H1 (cell line): Measurements from ENCODE around the gene KIF26B. TPM values are rescaled to one million over a fixed set of nuclear protein-coding genes. Genes with fewer than 3 reads are reported as not detected.

Experiments used
- CTCF ChIA-PET: fragments of 300-600 bp; sonication (Branson Sonifier 250); formaldehyde crosslinking; loops from one replicate; lab custom pipeline; 2021; ENCODE audit not compliant: partially characterized antibody; lab: Charles Lee
- POLR2A ChIA-PET: fragments of 300-600 bp; sonication (Branson Sonifier 250); formaldehyde crosslinking; loops from one replicate; lab custom pipeline; 2021; ENCODE audit warnings: inconsistent platforms; ENCODE audit not compliant: partially characterized antibody; lab: Charles Lee
- DNase-seq, 2 experiments: peaks; one replicate each; pipeline versions ENCODE4 v3.0.0 to v3.0.0-alpha.2; 2010 to 2022; ENCODE audit warnings: low spot score in 2 of 2, low read depth in 1 of 2, mixed read lengths in 1 of 2
- FAIRE-seq: peaks from 2 replicates; lab custom pipeline; 2011; peaks lifted over from hg19 to GRCh38; lab: Jason Lieb, UNC
- H2AFZ ChIP-seq: 2 replicates; pipeline ENCODE4 v1.8.1; 2012; ENCODE audit warnings: low read length, inconsistent platforms
- H2AK5ac ChIP-seq: 2 replicates; pipeline ENCODE4 v1.6.1; 2013; ENCODE audit warnings: low read depth, low read length
- H2BK120ac ChIP-seq: replicated peaks from 2 replicates; pipeline ENCODE3; 2013; ENCODE audit warnings: low read depth, low read length, inconsistent platforms
- H2BK12ac ChIP-seq: 2 replicates; pipeline ENCODE4 v1.6.1; 2013; ENCODE audit warnings: low read depth, low read length
- H2BK15ac ChIP-seq: 2 replicates; pipeline ENCODE4 v1.6.1; 2013; ENCODE audit warnings: low read length
- H2BK20ac ChIP-seq: 2 replicates; pipeline ENCODE4 v1.6.1; 2013; ENCODE audit warnings: low read length
- H2BK5ac ChIP-seq: 2 replicates; pipeline ENCODE4 v1.6.1; 2013; ENCODE audit warnings: low read depth, low read length
- H3K14ac ChIP-seq: 2 replicates; pipeline ENCODE4 v1.6.1; 2013; ENCODE audit warnings: inconsistent platforms; ENCODE audit not compliant: insufficient read length
- H3K18ac ChIP-seq: 2 replicates; pipeline ENCODE4 v1.6.1; 2013; ENCODE audit warnings: low read length; ENCODE audit errors: extremely low read depth
- H3K23ac ChIP-seq: 2 replicates; pipeline ENCODE4 v1.6.1; 2013; ENCODE audit warnings: inconsistent platforms; ENCODE audit not compliant: insufficient read length
- H3K23me2 ChIP-seq: 2 replicates; pipeline ENCODE4 v1.6.1; 2013; ENCODE audit warnings: low read depth, low read length
- H3K27ac ChIP-seq: 2 replicates; pipeline ENCODE4 v1.6.1; 2011; ENCODE audit warnings: low read depth, low read length, inconsistent platforms
- H3K27me3 ChIP-seq, 4 experiments: replicated peaks in 1 of 4; 1 replicate in 1 of 4; 2 replicates in 3 of 4; pipeline versions ENCODE4 v1.6.1 to v1.8.1; 2011 to 2013; ENCODE audit warnings: low read length in 3 of 4, mild to moderate bottlenecking in 3 of 4, inconsistent platforms in 2 of 4, mixed read lengths in 2 of 4, moderate library complexity in 1 of 4; ENCODE audit not compliant: control insufficient read depth in 3 of 4, insufficient read depth in 3 of 4; ENCODE audit errors: extremely low read depth in 1 of 4
- H3K36me3 ChIP-seq, 4 experiments: 2 replicates each; pipeline versions ENCODE4 v1.6.1 to v1.8.1; 2011 to 2013; ENCODE audit warnings: mild to moderate bottlenecking in 4 of 4, low read length in 3 of 4, moderate library complexity in 2 of 4, control low read depth in 1 of 4, inconsistent platforms in 1 of 4; ENCODE audit not compliant: insufficient read depth in 4 of 4, control insufficient read depth in 2 of 4
- H3K4ac ChIP-seq: replicated peaks from 2 replicates; pipeline ENCODE3; 2013; ENCODE audit warnings: low read length, low read depth, mixed read lengths, inconsistent platforms; ENCODE audit not compliant: insufficient read length
- H3K4me1 ChIP-seq, 4 experiments: replicated peaks in 1 of 4; 1 replicate in 1 of 4; 2 replicates in 3 of 4; pipeline versions ENCODE4 v1.6.1 to v1.8.1; 2011 to 2013; ENCODE audit warnings: low read length in 3 of 4, inconsistent platforms in 2 of 4, mixed read lengths in 1 of 4; ENCODE audit not compliant: insufficient read depth in 4 of 4, control insufficient read depth in 3 of 4
- H3K4me2 ChIP-seq, 2 experiments: 2 replicates each; pipeline versions ENCODE4 v1.6.1 to v1.8.1; 2011 to 2013; ENCODE audit warnings: low read depth in 2 of 2, low read length in 2 of 2, control low read depth in 1 of 2, inconsistent platforms in 1 of 2, mild to moderate bottlenecking in 1 of 2; ENCODE audit not compliant: insufficient read depth in 1 of 2
- H3K4me3 ChIP-seq, 4 experiments: fragments of 200-600, 300-600 bp in 1 of 4; sonication (generic), shearing (Covaris generic), sonication (Bioruptor Twin) in 1 of 4; 2 replicates each; pipeline versions ENCODE4 v1.5.1 to v1.8.1; 2011 to 2016; ENCODE audit warnings: low read length in 4 of 4, low read depth in 3 of 4, control low read depth in 2 of 4, inconsistent platforms in 2 of 4, mild to moderate bottlenecking in 2 of 4, mixed read lengths in 1 of 4, moderate library complexity in 1 of 4; ENCODE audit not compliant: insufficient read depth in 2 of 4; ENCODE audit errors: extremely low read depth in 1 of 4
- H3K56ac ChIP-seq: replicated peaks from 2 replicates; pipeline ENCODE3; 2013; ENCODE audit warnings: low read depth, mild to moderate bottlenecking, mixed read lengths, low read length, inconsistent platforms; ENCODE audit not compliant: insufficient read length
- H3K79me1 ChIP-seq: 2 replicates; pipeline ENCODE4 v1.6.1; 2013; ENCODE audit warnings: low read depth, low read length, control low read depth
- H3K79me2 ChIP-seq, 2 experiments: 2 replicates each; pipeline versions ENCODE4 v1.6.1 to v1.8.1; 2012 to 2013; ENCODE audit warnings: low read length in 2 of 2, mild to moderate bottlenecking in 2 of 2, inconsistent platforms in 1 of 2; ENCODE audit not compliant: insufficient read depth in 2 of 2, control insufficient read depth in 1 of 2
- H3K9ac ChIP-seq, 4 experiments: replicated peaks in 1 of 4; 1 replicate in 1 of 4; 2 replicates in 3 of 4; pipeline versions ENCODE4 v1.6.1 to v1.8.1; 2011 to 2013; ENCODE audit warnings: low read depth in 3 of 4, low read length in 3 of 4, control low read depth in 2 of 4, mild to moderate bottlenecking in 2 of 4, moderate library complexity in 2 of 4, inconsistent platforms in 1 of 4; ENCODE audit errors: extremely low read depth in 1 of 4
- H3K9me3 ChIP-seq, 2 experiments: 2 replicates each; pipeline versions ENCODE4 v1.6.1 to v1.8.1; 2012 to 2013; ENCODE audit warnings: mild to moderate bottlenecking in 2 of 2, moderate library complexity in 2 of 2, control low read depth in 1 of 2, inconsistent platforms in 1 of 2, low read depth in 1 of 2, low read length in 1 of 2, mixed read lengths in 1 of 2; ENCODE audit not compliant: insufficient read depth in 2 of 2
- H4K20me1 ChIP-seq, 2 experiments: replicated peaks in 1 of 2; 2 replicates each; pipeline versions ENCODE3 to v1.8.1; 2011 to 2013; ENCODE audit warnings: inconsistent platforms in 2 of 2, low read length in 2 of 2, mild to moderate bottlenecking in 1 of 2; ENCODE audit not compliant: insufficient read depth in 2 of 2, control insufficient read depth in 1 of 2
- H4K5ac ChIP-seq: 2 replicates; pipeline ENCODE4 v1.6.1; 2013; ENCODE audit warnings: low read length, low read depth, mixed read lengths, inconsistent platforms; ENCODE audit not compliant: insufficient read length
- H4K8ac ChIP-seq: 2 replicates; pipeline ENCODE4 v1.8.0; 2013; ENCODE audit warnings: mild to moderate bottlenecking, moderate library complexity, low read length, inconsistent platforms; ENCODE audit not compliant: insufficient read depth; ENCODE audit errors: extremely low read depth
- H4K91ac ChIP-seq: replicated peaks from 2 replicates; pipeline ENCODE3; 2013; ENCODE audit warnings: low read length, mixed read lengths, inconsistent platforms; ENCODE audit not compliant: insufficient read length
- CBX8 ChIP-seq: fragments of 300-800, 300-1000 bp; sonication (generic); IDR thresholded peaks from 2 replicates; pipeline ENCODE4 v1.7.1; 2016; ENCODE audit warnings: low read depth, low read length, borderline replicate concordance
- EP300 ChIP-seq, 2 experiments: IDR thresholded peaks; 1 replicate in 1 of 2; 2 replicates in 1 of 2; pipeline ENCODE4 v1.6.1; 2011 to 2012; ENCODE audit warnings: low read depth in 2 of 2, low read length in 2 of 2, mild to moderate bottlenecking in 2 of 2, borderline replicate concordance in 1 of 2, inconsistent platforms in 1 of 2, moderate library complexity in 1 of 2
- MAX ChIP-seq: IDR thresholded peaks from 2 replicates; pipeline ENCODE4 v1.6.1; 2012; ENCODE audit warnings: inconsistent platforms
- SIN3A ChIP-seq, 2 experiments: IDR thresholded peaks in 1 of 2; conservative IDR thresholded peaks in 1 of 2; 2 replicates each; pipeline ENCODE4 v1.6.1; 2011 to 2012; ENCODE audit warnings: low read length in 2 of 2, improper control_type of control experiment in 1 of 2, low read depth in 1 of 2, mild to moderate bottlenecking in 1 of 2
- SUZ12 ChIP-seq: fragments of 200-600 bp; sonication (generic); IDR thresholded peaks from 2 replicates; pipeline ENCODE4 v1.6.1; 2012; ENCODE audit warnings: mild to moderate bottlenecking, inconsistent platforms, low read length, moderate library complexity, mixed read lengths
- WGBS, 2 experiments: shearing (Covaris generic) in 1 of 2; methylation state at CpG; one replicate each; pipeline versions ENCODE4 v1.1.6 to v1.1.7; 2013 to 2015; ENCODE audit warnings: low lambda C conversion rate in 2 of 2, mixed read lengths in 2 of 2, inconsistent platforms in 1 of 2, low coverage in 1 of 2, missing lambda C conversion rate in 1 of 2; ENCODE audit not compliant: insufficient replicate concordance in 2 of 2, insufficient coverage in 1 of 2, insufficient read length in 1 of 2; ENCODE audit errors: extremely low coverage in 1 of 2, missing lambda C conversion rate in 1 of 2; 5-methylcytosine and 5-hydroxymethylcytosine counted together
- polyA plus RNA-seq, 7 experiments: library from polyadenylated mRNA; depleted of rRNA in 3 of 7; stranded (reverse) in 5 of 7; unstranded in 2 of 7; fragments of >200 nt in 5 of 7; fragments of 200-250 nt in 2 of 7; gene quantifications; 1 replicate in 5 of 7; 2 replicates in 1 of 7; 4 replicates in 1 of 7; pipeline versions ENCODE4 v1.2.1 to v1.2.3, GENCODE V29; 2011 to 2013; ENCODE audit warnings: missing spikeins in 2 of 7, mixed read lengths in 2 of 7
- total RNA-seq: library from RNA; stranded (reverse); fragmentation: NEBNext Ultra II Directional; extraction: Animal tissue kit (Norgen Biotek cat#: 25700); gene quantifications from 2 replicates; pipeline ENCODE4 v1.2.1, GENCODE V29; 2021
- TF ChIP-seq, protein P1 (sequence below): IDR thresholded peaks from 2 replicates; pipeline ENCODE4 v1.6.1; 2011; ENCODE audit warnings: low read length, improper control_type of control experiment

KIF26B gene
- total and polyA plus RNA-seq, 2 of the 8 experiments (the other 6 are each of a cell fraction or from before 2014, with no cell fraction given): 0.06 to 0.28 TPM

GRCh38 chr1:245432228-245432875 lies 277.6 kb downstream of the KIF26B start:
- H4K20me1 ChIP-seq: no peaks in the 10 kb centered on the region
- no peak overlapping the region for H2AK5ac ChIP-seq
- H3K9ac ChIP-seq: no peak overlapping the region
- WGBS, 2 experiments: 82% methylated on average over 9 of the region's 9 CpGs; no CpG with 5 or more reads in 1 of the 2 experiments
- no peak overlapping the region for H3K23ac ChIP-seq
- DNase-seq (no peak), FAIRE-seq (no peak)
- no peak overlapping the region for H3K56ac ChIP-seq
- H2AFZ ChIP-seq: no peak overlapping the region
- H3K27me3 ChIP-seq: no peaks in the 10 kb centered on the region
- H3K4me2 ChIP-seq: no peak overlapping the region
- H2BK120ac ChIP-seq: no peak overlapping the region
- POLR2A ChIA-PET: no interaction called here
- H3K18ac ChIP-seq: no peak overlapping the region
- H3K27ac ChIP-seq: no peak overlapping the region
- H3K23me2 ChIP-seq: peaks cover 4% of the 10 kb centered on the region; the same call in 1 of the 2 replicates
- H3K14ac ChIP-seq: no peak overlapping the region
- no peak overlapping the region for H2BK5ac ChIP-seq
- no peak overlapping the region for H3K4me3 ChIP-seq
- H2BK12ac ChIP-seq: no peak overlapping the region
- no peaks in the 10 kb centered on the region for H3K79me1 ChIP-seq
- no peaks in the 10 kb centered on the region for H3K4me1 ChIP-seq
- CTCF ChIA-PET: no interaction called here
- TF ChIP-seq SUZ12: no peak
- no peak for TF ChIP-seq SIN3A (conservative IDR thresholded peaks at IDR 0.05 in 1 of 2, IDR thresholded peaks at IDR 0.05 in 1 of 2; ENCODE audit: low read depth in 1 of 2, low read length in 2 of 2)
- no peak for TF ChIP-seq CBX8
- TF ChIP-seq EP300 (IDR thresholded peaks at IDR 0.05; ENCODE audit: borderline replicate concordance in 1 of 2, low read depth in 2 of 2, low read length in 2 of 2): no peak
- TF ChIP-seq, protein P1, sequence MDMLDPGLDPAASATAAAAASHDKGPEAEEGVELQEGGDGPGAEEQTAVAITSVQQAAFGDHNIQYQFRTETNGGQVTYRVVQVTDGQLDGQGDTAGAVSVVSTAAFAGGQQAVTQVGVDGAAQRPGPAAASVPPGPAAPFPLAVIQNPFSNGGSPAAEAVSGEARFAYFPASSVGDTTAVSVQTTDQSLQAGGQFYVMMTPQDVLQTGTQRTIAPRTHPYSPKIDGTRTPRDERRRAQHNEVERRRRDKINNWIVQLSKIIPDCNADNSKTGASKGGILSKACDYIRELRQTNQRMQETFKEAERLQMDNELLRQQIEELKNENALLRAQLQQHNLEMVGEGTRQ: no peak
- no peak for TF ChIP-seq MAX
- H3K9me3 ChIP-seq: no peaks in the 10 kb centered on the region
- no peak overlapping the region for H2BK20ac ChIP-seq
- no peaks in the 10 kb centered on the region for H3K79me2 ChIP-seq
- no peak overlapping the region for H4K8ac ChIP-seq
- no peak overlapping the region for H4K5ac ChIP-seq
- no peaks in the 10 kb centered on the region for H3K36me3 ChIP-seq
- H2BK15ac ChIP-seq: no peak overlapping the region
- H4K91ac ChIP-seq: no peak overlapping the region
- H3K4ac ChIP-seq: no peak overlapping the region
